SJSA1 (cell line): ENCODE measurements around the gene PNMA6E. TPM values are rescaled to one million over a fixed set of nuclear protein-coding genes. Genes with fewer than 3 reads are reported as not detected.

Experiments used
- DNase-seq, 2 experiments: peaks; one replicate each; pipeline ENCODE4 v3.0.0-alpha.2; 2015 to 2020; ENCODE audit warnings: low spot score in 2 of 2, low read depth in 1 of 2
- H3K27ac ChIP-seq: fragments of 250-450 bp; sonication (Bioruptor Pico); 2 replicates; pipeline ENCODE4 v1.5.1; 2020; ENCODE audit warnings: mild to moderate bottlenecking, moderate library complexity
- H3K27me3 ChIP-seq: fragments of 250-450 bp; sonication (Bioruptor Pico); replicated peaks from 2 replicates; pipeline ENCODE4 v1.5.1; 2020; ENCODE audit warnings: mild to moderate bottlenecking, moderate library complexity
- H3K36me3 ChIP-seq: fragments of 250-450 bp; sonication (Bioruptor Pico); 2 replicates; pipeline ENCODE4 v1.5.1; 2020; ENCODE audit warnings: mild to moderate bottlenecking
- H3K4me1 ChIP-seq: fragments of 250-450 bp; sonication (Bioruptor Pico); replicated peaks from 2 replicates; pipeline ENCODE4 v1.6.1; 2021; ENCODE audit warnings: mild to moderate bottlenecking
- H3K4me3 ChIP-seq: fragments of 250-450 bp; sonication (Bioruptor Pico); 2 replicates; pipeline ENCODE4 v1.5.1; 2020; ENCODE audit warnings: mild to moderate bottlenecking
- H3K9me3 ChIP-seq: fragments of 250-450 bp; sonication (Bioruptor Pico); replicated peaks from 2 replicates; pipeline ENCODE4 v1.5.1; 2020; ENCODE audit warnings: mild to moderate bottlenecking
- total RNA-seq: library from RNA; depleted of rRNA; stranded (reverse); fragments of >200 nt; shearing (Covaris generic); gene quantifications from 2 replicates; pipeline ENCODE4 v1.2.3, GENCODE V29; 2014

The PNMA6E gene
- total RNA-seq, 1 experiment from 2014 or later = not detected

DNA sequence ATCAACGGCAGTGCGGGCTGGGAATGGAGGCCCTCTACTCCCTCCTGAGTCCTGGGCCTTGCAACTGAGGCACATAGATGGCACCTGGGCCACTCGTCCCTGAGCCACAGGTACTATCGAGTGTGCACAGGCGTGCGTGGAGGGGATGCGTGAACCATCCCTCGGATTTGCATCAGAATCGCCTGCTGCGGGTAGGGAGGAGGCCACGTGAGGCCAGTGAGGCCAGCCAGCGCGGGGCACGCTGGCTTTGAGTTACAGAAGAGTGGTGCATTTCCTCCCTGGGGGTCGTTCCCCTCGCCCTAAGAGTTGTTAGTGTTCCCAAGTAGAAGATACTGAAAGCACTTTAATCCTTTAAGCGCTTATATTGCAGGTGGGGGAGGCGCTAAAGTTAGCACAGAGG is 20.7 kb upstream of the PNMA6E start:
- H3K9me3 ChIP-seq = no peaks in the 10 kb centered on the region
- peak in 1 of 2 experiments; percentile 16 for DNase-seq
- no peak overlapping the region for H3K4me3 ChIP-seq
- no peak overlapping the region for H3K27ac ChIP-seq
- H3K4me1 ChIP-seq = no peaks in the 10 kb centered on the region
- H3K27me3 ChIP-seq = no peaks in the 10 kb centered on the region
- H3K36me3 ChIP-seq = no peaks in the 10 kb centered on the region

- peak in 1 of 2 experiments; percentile 30 for DNase-seq
- Histone ChIP-seq H3K4me1 (no peaks in the 10 kb centered on the region), H3K4me3 (no peak overlapping the region), H3K27me3 (no peaks in the 10 kb centered on the region), H3K36me3 (no peaks in the 10 kb centered on the region), H3K27ac (no peak overlapping the region), H3K9me3 (no peaks in the 10 kb centered on the region)
These were observed 19.9 kb upstream of the PNMA6E start for GRCh38 chrX:153420851-153421599.

DNA sequence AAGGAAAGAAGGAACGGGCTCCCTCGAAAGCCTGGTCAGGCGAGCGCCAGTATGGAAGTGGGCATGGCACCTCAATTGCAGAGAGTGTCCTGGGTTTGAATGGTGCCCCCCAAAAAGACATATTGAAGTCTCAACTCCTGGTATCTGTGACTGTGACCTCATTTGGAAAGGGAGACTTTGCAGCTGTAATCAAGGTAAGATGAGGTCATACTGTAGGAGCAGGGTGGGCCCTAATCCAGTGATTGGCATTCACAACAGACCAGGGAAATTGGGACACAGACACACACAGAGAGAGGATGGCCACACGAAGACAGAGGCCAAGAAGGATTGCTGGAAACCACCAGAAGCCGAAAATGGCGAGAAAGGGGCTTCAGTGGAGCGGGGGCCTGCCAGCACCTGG is 16.5 kb upstream of the PNMA6E start:
- no peak for DNase-seq
- H3K4me3 ChIP-seq = no peak overlapping the region
- no peak overlapping the region for H3K27ac ChIP-seq

GRCh38 chrX:153416781-153417450 is 15.8 kb upstream of the PNMA6E start:
- DNase-seq = no peak
- no peaks in the 10 kb centered on the region for H3K9me3 ChIP-seq

More for the DNA sequence above, 16.5 kb upstream of the PNMA6E start:
- Histone ChIP-seq H3K9me3 (no peaks in the 10 kb centered on the region), H3K27me3 (no peaks in the 10 kb centered on the region), H3K4me1 (no peaks in the 10 kb centered on the region), H3K36me3 (no peaks in the 10 kb centered on the region)

DNA sequence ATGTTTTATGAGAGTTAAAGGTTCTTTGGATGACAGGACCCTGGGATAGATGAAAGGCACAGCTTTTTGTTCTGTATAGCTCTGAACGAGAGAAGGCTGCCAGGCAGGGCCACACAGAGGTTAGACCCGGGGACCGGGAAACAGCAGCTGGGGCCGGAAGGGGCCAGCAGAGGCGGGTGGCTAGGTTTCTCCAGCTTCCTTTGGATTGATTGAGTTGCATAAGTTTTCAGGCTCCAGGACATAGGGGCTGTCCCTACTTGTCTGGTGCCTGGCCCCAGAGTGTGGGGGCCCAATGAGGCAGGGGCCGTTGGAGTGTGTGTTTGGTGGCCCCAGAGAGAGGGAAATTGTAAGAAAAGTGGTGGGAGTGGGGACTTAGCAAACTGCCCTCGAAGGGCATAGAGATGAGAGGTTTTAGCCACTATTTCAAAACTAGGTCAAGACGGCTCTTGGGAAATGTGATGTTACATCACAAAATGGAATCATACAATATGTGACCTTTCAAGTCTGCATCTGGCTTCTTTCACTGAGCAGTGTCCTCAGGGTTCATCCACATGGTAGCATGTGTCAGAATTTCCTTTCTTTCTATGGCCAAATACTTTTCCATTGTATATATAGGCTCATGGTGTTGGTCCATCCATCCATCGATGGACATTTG is 13.8 kb upstream of the PNMA6E start:
- DNase-seq = no peak
- no peaks in the 10 kb centered on the region for H3K9me3 ChIP-seq
- no peak overlapping the region for H3K27ac ChIP-seq
- H3K36me3 ChIP-seq = no peaks in the 10 kb centered on the region
- no peak overlapping the region for H3K4me3 ChIP-seq
- H3K4me1 ChIP-seq = no peaks in the 10 kb centered on the region
- 0 out of 2 replicates have a peak, but pooled peaks cover 12% of the 10 kb centered on the region for H3K27me3 ChIP-seq

More at GRCh38 chrX:153416781-153417450, 15.8 kb upstream of the PNMA6E start:
- no peaks in the 10 kb centered on the region for H3K36me3 ChIP-seq
- H3K4me3 ChIP-seq = no peak overlapping the region
- no peaks in the 10 kb centered on the region for H3K4me1 ChIP-seq
- H3K27ac ChIP-seq = no peak overlapping the region
- 0 out of 2 replicates have a peak, but pooled peaks cover 6% of the 10 kb centered on the region for H3K27me3 ChIP-seq

DNA sequence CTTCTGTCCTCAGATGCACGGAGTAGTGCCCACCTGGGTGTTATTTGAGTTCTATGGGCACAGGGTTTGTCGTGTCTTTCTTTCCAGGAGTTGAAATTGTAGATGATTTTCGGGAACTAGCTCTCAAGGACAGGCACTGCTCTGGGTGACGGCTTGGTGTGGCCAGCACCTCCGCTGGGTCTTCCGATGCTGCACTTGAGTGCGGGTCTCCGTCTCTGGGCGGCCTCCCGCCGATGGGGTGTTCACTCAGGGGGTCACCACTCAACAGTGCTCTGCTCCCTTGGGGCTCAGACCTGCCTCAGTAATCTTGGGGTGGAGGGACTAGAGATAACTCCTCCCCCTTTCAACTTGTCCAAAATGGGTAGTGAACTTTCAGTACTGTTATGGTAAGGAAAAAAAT is 12.6 kb upstream of the PNMA6E start:
- DNase-seq = no peak
- Histone ChIP-seq H3K27me3 (0 out of 2 replicates have a peak, but pooled peaks cover 12% of the 10 kb centered on the region), H3K36me3 (no peaks in the 10 kb centered on the region), H3K4me3 (no peak overlapping the region), H3K27ac (no peak overlapping the region), H3K9me3 (no peaks in the 10 kb centered on the region), H3K4me1 (no peaks in the 10 kb centered on the region)

- Histone ChIP-seq H3K4me3 (no peak overlapping the region), H3K36me3 (no peaks in the 10 kb centered on the region), H3K9me3 (no peaks in the 10 kb centered on the region), H3K27ac (no peak overlapping the region), H3K4me1 (no peaks in the 10 kb centered on the region), H3K27me3 (0 out of 2 replicates have a peak, but pooled peaks cover 12% of the 10 kb centered on the region)
- DNase-seq = no peak
These were observed 11.9 kb upstream of the PNMA6E start for GRCh38 chrX:153412746-153413720.

DNA sequence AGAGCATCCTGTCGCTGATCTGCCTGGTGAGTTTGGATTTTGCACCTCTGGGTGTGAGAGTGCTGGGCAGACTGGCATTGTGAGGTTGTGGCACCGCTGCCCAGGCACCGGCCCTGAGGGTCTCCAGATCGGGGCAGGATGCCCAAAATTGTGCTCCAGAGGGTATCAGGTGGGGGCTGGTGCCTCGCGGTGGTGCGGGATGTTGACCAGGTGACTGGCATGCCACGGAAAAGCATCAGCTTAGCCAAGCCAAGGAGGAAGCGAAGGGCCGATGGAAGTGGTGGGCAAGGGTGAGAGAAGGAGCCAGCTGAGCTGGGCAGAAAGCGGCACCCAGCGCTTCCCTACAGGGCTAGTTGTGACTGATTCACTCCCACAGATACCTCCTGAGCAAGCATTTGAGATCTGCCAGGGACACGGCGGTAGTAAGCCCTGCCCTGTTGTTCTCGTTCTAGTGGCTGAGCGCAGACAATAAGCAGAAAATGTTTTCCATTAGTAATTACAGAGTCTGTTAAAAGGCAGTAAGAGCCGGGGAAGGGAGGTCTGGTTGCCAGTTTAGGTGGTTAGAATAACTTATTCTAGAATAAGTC is 10.9 kb upstream of the PNMA6E start:
- H3K4me3 ChIP-seq = no peak overlapping the region
- no peaks in the 10 kb centered on the region for H3K4me1 ChIP-seq
- H3K27ac ChIP-seq = no peak overlapping the region
- no peak for DNase-seq
- H3K9me3 ChIP-seq = no peaks in the 10 kb centered on the region
- no peaks in the 10 kb centered on the region for H3K36me3 ChIP-seq
- 0 out of 2 replicates have a peak, but pooled peaks cover 12% of the 10 kb centered on the region for H3K27me3 ChIP-seq

GRCh38 chrX:153411255-153411987 is 10.3 kb upstream of the PNMA6E start, which contains the start of gene ZFP92:
Gene ZFP92 (plus strand): TSS chrX:153411472. CDS start chrX:153418323, 6,851 bp downstream.
- Histone ChIP-seq H3K36me3 (no peaks in the 10 kb centered on the region), H3K27ac (no peak within 1 kb of the TSS), H3K4me1 (no peaks in the 10 kb centered on the region), H3K9me3 (no peaks in the 10 kb centered on the region), H3K27me3 (0 out of 2 replicates have a peak, but pooled peaks cover 12% of the 10 kb centered on the region), H3K4me3 (no peak within 1 kb of the TSS)
- DNase-seq = no peak

- 0 out of 2 replicates have a peak, but pooled peaks cover 12% of the 10 kb centered on the region for H3K27me3 ChIP-seq
- H3K4me1 ChIP-seq = no peaks in the 10 kb centered on the region
- H3K9me3 ChIP-seq = no peaks in the 10 kb centered on the region
- no peak overlapping the region for H3K27ac ChIP-seq
- H3K4me3 ChIP-seq = no peak overlapping the region
- DNase-seq = no peak
- no peaks in the 10 kb centered on the region for H3K36me3 ChIP-seq
These were observed 9.7 kb upstream of the PNMA6E start for GRCh38 chrX:153410888-153411254.

DNA sequence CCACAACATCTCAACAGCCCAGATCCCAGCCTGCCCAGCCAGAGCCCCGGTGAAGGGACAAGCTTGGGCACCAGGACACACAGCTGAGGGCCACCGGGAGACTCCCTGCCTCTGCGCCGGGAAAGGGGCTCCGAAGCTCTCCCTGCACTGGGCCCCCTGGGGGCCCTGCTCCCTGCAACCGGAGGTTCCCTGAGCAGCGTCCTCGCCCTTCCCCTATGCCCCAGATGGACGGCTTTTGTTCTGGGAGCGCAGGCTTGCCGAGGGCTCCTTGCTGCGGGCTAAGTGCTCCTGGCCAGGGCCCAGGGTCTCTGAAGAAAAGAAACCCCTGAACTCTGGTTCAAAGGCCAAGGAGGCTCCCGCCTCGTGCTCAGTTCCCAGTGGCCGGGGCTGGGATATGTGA is 9.2 kb upstream of the PNMA6E start:
- no peaks in the 10 kb centered on the region for H3K36me3 ChIP-seq
- no peaks in the 10 kb centered on the region for H3K9me3 ChIP-seq
- H3K27me3 ChIP-seq = 0 out of 2 replicates have a peak, but pooled peaks cover 12% of the 10 kb centered on the region
- H3K4me3 ChIP-seq = no peak overlapping the region
- no peaks in the 10 kb centered on the region for H3K4me1 ChIP-seq
- no peak for DNase-seq
- H3K27ac ChIP-seq = no peak overlapping the region

DNA sequence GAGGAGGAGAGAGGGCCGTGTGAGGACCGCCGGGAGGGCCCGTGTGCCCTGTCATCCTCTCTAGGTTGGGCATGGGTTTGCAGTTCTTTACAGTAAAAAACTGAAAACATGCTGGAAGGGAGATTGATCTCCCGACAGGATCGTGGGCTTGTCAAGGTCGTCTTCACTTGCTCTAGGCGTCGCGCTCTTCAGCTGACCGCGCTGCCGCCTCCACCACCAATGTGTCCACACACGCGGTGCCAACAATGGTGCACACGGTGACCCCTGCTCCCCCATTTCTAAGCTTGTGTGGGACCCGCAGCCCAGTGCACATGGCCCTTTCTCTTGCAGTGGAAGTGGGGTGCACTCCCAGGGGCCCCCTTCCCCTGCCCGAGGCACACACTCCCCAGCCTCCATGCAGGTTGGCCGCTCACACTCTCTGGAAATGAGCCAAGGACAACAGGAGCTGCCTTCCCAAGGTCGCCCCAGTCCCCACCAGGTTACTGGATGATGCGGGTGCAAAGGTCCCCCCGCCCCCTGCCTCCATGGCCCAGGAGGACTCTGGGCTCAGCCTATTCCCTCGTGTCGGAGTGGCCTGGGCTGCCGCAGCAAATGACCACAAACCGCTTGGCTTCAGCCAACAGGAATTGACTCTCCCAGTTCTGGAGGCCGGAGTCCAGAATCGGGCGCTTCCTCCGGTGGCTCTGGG is 8.4 kb upstream of the PNMA6E start:
- no peak for DNase-seq
- H3K36me3 ChIP-seq = no peaks in the 10 kb centered on the region
- H3K27ac ChIP-seq = no peak overlapping the region
- H3K4me3 ChIP-seq = no peak overlapping the region
- H3K4me1 ChIP-seq = no peaks in the 10 kb centered on the region
- 0 out of 2 replicates have a peak, but pooled peaks cover 12% of the 10 kb centered on the region for H3K27me3 ChIP-seq
- no peaks in the 10 kb centered on the region for H3K9me3 ChIP-seq
